Esophagus muscularis mucosa (tissue), 4 donors: ENCODE results near the gene PLXNA3. TPM values are rescaled to one million over a fixed set of nuclear protein-coding genes. Genes with fewer than 3 reads are reported as not detected.
"Not testable (repeated sequence)": the region's sequence is repeated elsewhere in the genome, so short reads cannot be mapped to it uniquely, and the experiment has no call there.

ENCODE experiments used
- DNase-seq: peaks from one replicate; pipeline ENCODE4 v3.0.0-alpha.2; 2017; ENCODE audit errors: extremely low spot score
- H3K27ac ChIP-seq, 4 donors: fragments of 200-600 bp; sonication (generic); replicated peaks in 1 of 4; 1 replicate in 3 of 4; 2 replicates in 1 of 4; pipeline ENCODE4 v1.5.1; 2016 to 2019; ENCODE audit warnings: mild to moderate bottlenecking in 1 of 4
- H3K27me3 ChIP-seq, 4 donors: fragments of 200-600 bp; sonication (generic); one replicate each; pipeline versions ENCODE4 v1.5.1 to v1.6.0; 2016 to 2019
- H3K36me3 ChIP-seq, 4 donors: fragments of 200-600 bp; sonication (generic); one replicate each; pipeline ENCODE4 v1.5.1; 2016 to 2019
- H3K4me1 ChIP-seq, 4 donors: fragments of 200-600 bp; sonication (generic); one replicate each; pipeline ENCODE4 v1.5.1; 2016 to 2019
- H3K4me3 ChIP-seq, 4 donors: fragments of 200-600 bp; sonication (generic); 1 replicate in 2 of 4; 2 replicates in 2 of 4; pipeline ENCODE4 v1.5.1; 2016 to 2019; ENCODE audit warnings: mild to moderate bottlenecking in 4 of 4, moderate library complexity in 1 of 4
- H3K9me3 ChIP-seq, 4 donors: fragments of 200-600 bp; sonication (generic); 1 replicate in 3 of 4; 2 replicates in 1 of 4; pipeline ENCODE4 v1.5.1; 2016 to 2019
- EP300 ChIP-seq: sonication (generic); formaldehyde crosslinking; IDR thresholded peaks from one replicate; pipeline ENCODE4 v1.6.1; 2017; ENCODE audit warnings: antibody characterized with exemption
- POLR2A ChIP-seq: fragments of 450-650 bp; IDR thresholded peaks from one replicate; pipeline ENCODE4 v1.6.1; 2017; ENCODE audit warnings: antibody characterized with exemption, moderate library complexity, mild to moderate bottlenecking, low read depth
- POLR2AphosphoS5 ChIP-seq, 2 donors: sonication (generic); formaldehyde crosslinking; IDR thresholded peaks; one replicate each; pipeline ENCODE4 v1.6.1; 2017; ENCODE audit warnings: antibody characterized with exemption in 2 of 2
- WGBS: methylation state at CpG from one replicate; pipeline ENCODE4 v1.1.5; 2018; 5-methylcytosine and 5-hydroxymethylcytosine counted together
- intact Hi-C: fragments of 100-400 bp; cut with DNase I; formaldehyde crosslinking; loops from one replicate; pipeline ENCODE4 v1.15.1; 2023
- total RNA-seq, 4 donors: library from RNA; depleted of rRNA; stranded (reverse); fragments of >200 nt; gene quantifications; one replicate each; pipeline versions ENCODE4 v1.1.0 to v1.2.1, GENCODE V29; 2016
- TF ChIP-seq, protein P1 (sequence below), 3 experiments: fragments of 200-600 bp in 2 of 3; fragments of 450-650 bp in 1 of 3; sonication (generic) in 2 of 3; IDR thresholded peaks; one replicate each; pipeline ENCODE4 v1.5.1; 2017 to 2019; ENCODE audit warnings: antibody characterized with exemption in 3 of 3, mild to moderate bottlenecking in 2 of 3, moderate library complexity in 1 of 3

The PLXNA3 gene
- total RNA-seq, 4 donors from 2014 or later, result 2.2 to 17.9 (median 4.3) TPM

DNA sequence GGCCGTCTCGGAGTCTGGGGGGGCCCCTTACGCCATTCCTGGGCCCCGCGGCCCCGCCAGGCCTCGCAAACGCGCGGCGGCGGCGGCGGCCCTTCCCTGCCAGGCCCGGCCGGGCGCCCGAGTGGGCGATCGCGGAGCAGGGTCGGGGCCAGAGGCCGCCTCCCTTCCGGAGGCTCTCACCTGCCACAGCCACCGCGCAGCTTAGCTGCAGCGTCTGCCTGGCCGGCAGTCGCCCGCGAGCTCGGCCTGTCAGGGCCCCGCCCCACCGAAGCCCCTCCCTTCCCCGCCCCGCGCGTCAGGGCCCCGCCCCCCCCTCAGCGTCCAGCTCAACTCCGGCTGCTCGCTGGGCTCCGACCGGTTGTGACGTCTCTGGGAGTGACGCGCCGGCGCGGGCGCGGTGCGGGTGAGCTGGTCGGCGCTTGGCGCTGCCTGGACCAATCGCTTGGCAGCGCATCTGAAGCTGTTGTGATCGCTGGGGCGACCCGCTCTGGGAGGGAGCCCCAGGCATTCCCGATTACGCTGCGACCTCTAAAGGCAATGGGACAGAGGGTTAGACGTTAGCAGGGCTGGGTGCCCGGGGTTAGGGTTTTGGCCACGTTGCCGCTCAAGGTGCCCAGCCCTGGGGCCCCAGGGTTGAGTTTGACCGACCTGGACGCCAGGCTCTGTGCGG, 32.5 kb downstream of the PLXNA3 start, which contains the start of gene SLC10A3:
Gene SLC10A3, minus strand, starts transcription at position 216 of the 670 bp plus-strand sequence. CDS start 1,689 bp downstream, outside the sequence.
- TF ChIP-seq EP300 (no peak), POLR2AphosphoS5 (IDR thresholded peaks at IDR 0.05) (peak; percentile 90 to 93), POLR2A (peak; percentile 14)
- TF ChIP-seq, protein P1, sequence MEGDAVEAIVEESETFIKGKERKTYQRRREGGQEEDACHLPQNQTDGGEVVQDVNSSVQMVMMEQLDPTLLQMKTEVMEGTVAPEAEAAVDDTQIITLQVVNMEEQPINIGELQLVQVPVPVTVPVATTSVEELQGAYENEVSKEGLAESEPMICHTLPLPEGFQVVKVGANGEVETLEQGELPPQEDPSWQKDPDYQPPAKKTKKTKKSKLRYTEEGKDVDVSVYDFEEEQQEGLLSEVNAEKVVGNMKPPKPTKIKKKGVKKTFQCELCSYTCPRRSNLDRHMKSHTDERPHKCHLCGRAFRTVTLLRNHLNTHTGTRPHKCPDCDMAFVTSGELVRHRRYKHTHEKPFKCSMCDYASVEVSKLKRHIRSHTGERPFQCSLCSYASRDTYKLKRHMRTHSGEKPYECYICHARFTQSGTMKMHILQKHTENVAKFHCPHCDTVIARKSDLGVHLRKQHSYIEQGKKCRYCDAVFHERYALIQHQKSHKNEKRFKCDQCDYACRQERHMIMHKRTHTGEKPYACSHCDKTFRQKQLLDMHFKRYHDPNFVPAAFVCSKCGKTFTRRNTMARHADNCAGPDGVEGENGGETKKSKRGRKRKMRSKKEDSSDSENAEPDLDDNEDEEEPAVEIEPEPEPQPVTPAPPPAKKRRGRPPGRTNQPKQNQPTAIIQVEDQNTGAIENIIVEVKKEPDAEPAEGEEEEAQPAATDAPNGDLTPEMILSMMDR (IDR thresholded peaks at IDR 0.05), result no peak
- Histone ChIP-seq H3K4me3 (peak within 1 kb of the TSS; percentile 63 to 81 (median 68)), H3K9me3 (no peaks in the 10 kb centered on the region), H3K4me1 (peaks cover 12 to 35% (median 32%) of the 10 kb centered on the region in 4 donors), H3K36me3 (peaks cover 0 to 16% (median 11%) of the 10 kb centered on the region in 4 donors), H3K27ac (peak within 1 kb of the TSS; percentile 88 to 97 (median 94)), H3K27me3 (no peaks in the 10 kb centered on the region)
- DNase-seq, result peak; percentile 97
- 30% methylated on average over 13 of the region's 71 CpGs for WGBS
- intact Hi-C loops, result no loop called here

DNA sequence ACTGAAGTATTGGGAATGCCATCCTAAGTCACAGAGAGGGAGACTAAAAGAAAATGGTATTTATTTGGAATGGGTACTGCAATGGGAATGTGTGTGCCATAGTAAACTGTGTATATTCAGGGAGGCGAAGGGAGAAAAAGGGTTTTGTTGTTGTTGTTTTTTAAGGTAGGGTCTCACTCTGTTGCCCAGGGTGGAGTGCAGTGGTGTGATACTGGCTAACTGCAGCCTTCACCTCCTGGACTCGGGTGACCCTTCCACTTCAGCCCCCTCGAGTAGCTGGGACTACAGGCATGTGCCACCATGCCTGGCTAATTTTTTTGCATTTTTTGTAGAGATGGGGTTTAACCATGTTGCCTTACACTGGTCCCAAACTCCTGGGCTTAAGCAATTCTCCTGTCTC, 36.6 kb downstream of the PLXNA3 start:
- WGBS, result 74% methylated on average over 3 of the region's 3 CpGs
- no peaks in the 10 kb centered on the region for H3K9me3 ChIP-seq
- H3K36me3 ChIP-seq, result no peaks in the 10 kb centered on the region
- H3K4me1 ChIP-seq, result peaks cover 0 to 6% (median 2%) of the 10 kb centered on the region in 4 donors
- intact Hi-C loops, result no loop called here
- no peak for DNase-seq
- H3K4me3 ChIP-seq, result no peak overlapping the region
- H3K27ac ChIP-seq, result no peak overlapping the region
- TF ChIP-seq POLR2AphosphoS5 (IDR thresholded peaks at IDR 0.05), result no peak
- TF ChIP-seq, protein P1 (IDR thresholded peaks at IDR 0.05), result no peak
- TF ChIP-seq EP300, result no peak
- no peak for TF ChIP-seq POLR2A
- H3K27me3 ChIP-seq, result no peaks in the 10 kb centered on the region

DNA sequence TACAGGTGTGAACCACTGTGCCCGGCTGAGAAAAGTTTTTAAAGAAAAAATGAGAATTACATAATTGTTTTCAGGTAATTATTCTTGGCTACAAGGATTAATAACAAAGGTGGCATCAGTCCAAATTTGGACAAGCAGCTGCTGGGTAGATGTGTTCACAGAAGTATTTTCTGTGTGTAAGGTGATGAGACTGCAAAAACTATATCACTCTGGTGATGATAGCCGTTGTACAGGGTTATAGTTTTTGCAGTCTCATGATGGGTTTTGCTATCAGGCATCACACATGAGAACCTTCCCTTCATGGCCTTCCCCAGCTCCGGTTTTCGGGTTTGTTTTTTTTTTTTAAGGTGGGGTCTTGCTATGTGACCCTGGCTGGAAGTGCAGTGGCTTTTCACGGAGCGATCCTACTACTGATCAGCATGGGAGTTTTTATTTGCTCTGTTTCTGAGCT, 37.4 kb downstream of the PLXNA3 start:
- Histone ChIP-seq H3K36me3 (no peaks in the 10 kb centered on the region), H3K4me1 (peaks cover 0 to 4% (median 0%) of the 10 kb centered on the region in 4 donors), H3K27ac (no peak overlapping the region), H3K4me3 (no peak overlapping the region), H3K9me3 (no peaks in the 10 kb centered on the region), H3K27me3 (no peaks in the 10 kb centered on the region)
- WGBS, result 87% methylated on average over 6 of the region's 6 CpGs
- no peak for DNase-seq
- intact Hi-C loops, result no loop called here
- no peak for TF ChIP-seq EP300
- TF ChIP-seq, protein P1 (IDR thresholded peaks at IDR 0.05), result no peak
- TF ChIP-seq POLR2AphosphoS5 (IDR thresholded peaks at IDR 0.05), result no peak
- no peak for TF ChIP-seq POLR2A

DNA sequence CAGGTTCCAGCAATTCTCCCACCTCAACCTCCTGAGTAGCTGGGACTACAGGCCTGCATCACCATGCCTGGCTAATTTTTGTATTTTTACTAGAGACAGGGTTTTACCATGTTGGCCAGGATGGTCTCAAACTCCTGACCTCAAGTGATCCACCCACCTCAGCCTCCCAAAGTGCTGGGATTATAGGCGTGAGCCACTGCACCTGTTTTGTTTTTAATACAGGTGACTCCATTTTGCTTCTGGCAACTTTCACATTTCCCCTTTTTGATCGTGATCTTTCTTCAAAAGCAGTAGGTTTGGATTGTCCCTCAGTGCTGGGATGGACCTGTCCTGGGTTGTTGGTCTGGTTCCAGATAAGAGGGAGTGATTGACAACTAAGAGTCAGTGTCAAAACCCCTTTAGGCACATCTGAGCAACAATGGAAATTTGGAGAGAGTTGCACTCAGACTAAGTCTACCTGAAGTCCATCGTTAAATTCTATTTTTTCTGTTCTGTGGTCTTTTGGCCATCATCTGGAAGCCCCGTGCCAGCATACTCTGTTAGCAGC, 38.6 kb downstream of the PLXNA3 start:
- H3K27ac ChIP-seq, intact Hi-C loops, H3K27me3 ChIP-seq, DNase-seq, H3K9me3 ChIP-seq, H3K4me1 ChIP-seq, H3K4me3 ChIP-seq, H3K36me3 ChIP-seq: not testable (repeated sequence)
- WGBS, result 69% methylated on average over 4 of the region's 4 CpGs

DNA sequence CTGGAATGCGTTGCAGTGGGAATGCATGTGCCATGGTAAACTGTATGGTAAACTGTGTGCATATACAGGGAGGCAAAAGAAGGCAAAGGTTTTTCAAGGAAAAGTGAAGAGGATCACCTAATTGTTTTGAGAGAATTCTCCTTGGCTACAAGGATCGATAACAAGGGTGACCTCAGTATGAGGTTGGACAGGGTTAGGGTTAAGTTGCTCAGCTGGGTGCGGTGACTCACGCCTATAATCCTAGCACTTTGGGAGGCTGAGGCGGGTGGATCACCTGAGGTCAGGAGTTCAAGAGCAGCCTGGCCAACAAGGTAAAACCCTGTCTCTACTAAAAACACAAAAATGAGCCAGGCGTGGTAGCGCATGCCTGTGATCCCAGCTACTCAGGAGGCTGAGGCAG, 43.3 kb downstream of the PLXNA3 start:
- H3K27me3 ChIP-seq, H3K4me3 ChIP-seq, DNase-seq, H3K4me1 ChIP-seq, intact Hi-C loops, H3K9me3 ChIP-seq, H3K27ac ChIP-seq: not testable (repeated sequence)
- WGBS, result 94% methylated on average over 7 of the region's 7 CpGs
- peaks cover 0 to 17% (median 11%) of the 10 kb centered on the region in 4 donors for H3K36me3 ChIP-seq
